WTC11 (cell line): ENCODE measurements around the gene GRAMD2B. TPM values are rescaled to one million over a fixed set of nuclear protein-coding genes. Genes with fewer than 3 reads are reported as not detected.
A peak's percentile ranks its signal among the peaks of the same experiment; 100 is the strongest.
"Not testable (repeated sequence)": the region's sequence is repeated elsewhere in the genome, so short reads cannot be mapped to it uniquely, and the experiment has no call there.

Experiments used
- ATAC-seq: fragments of 200-7000 bp; cut with Tn5 transposase; 2 replicates; pipeline ENCODE4 v1.10.0; 2021; ENCODE audit warnings: mild to moderate bottlenecking, moderate library complexity
- CTCF ChIA-PET: fragments of 300-600 bp; sonication (Branson Sonifier 250); formaldehyde crosslinking; loops from one replicate; lab custom pipeline; 2021; ENCODE audit warnings: antibody characterized with exemption; lab: Charles Lee
- POLR2A ChIA-PET: fragments of 350-600 bp; sonication (Branson Sonifier 250); formaldehyde crosslinking; loops from one replicate; lab custom pipeline; 2021; ENCODE audit warnings: antibody characterized with exemption; lab: Charles Lee
- DNase-seq: peaks from one replicate; pipeline ENCODE4 v3.0.0; 2021; ENCODE audit warnings: low spot score
- H3K27ac Mint-ChIP-seq: 2 replicates; pipeline ENCODE4 v1.8.0; 2021; ENCODE audit warnings: mixed read lengths
- H3K27me3 Mint-ChIP-seq: 2 replicates; pipeline ENCODE4 v1.8.0; 2021; ENCODE audit warnings: low read depth, mild to moderate bottlenecking, moderate library complexity, mixed read lengths
- H3K36me3 Mint-ChIP-seq: 2 replicates; pipeline ENCODE4 v1.8.0; 2021; ENCODE audit warnings: mixed read lengths
- H3K4me1 Mint-ChIP-seq: 2 replicates; pipeline ENCODE4 v1.8.0; 2022; ENCODE audit warnings: mixed read lengths
- H3K4me3 Mint-ChIP-seq: 2 replicates; pipeline ENCODE4 v1.8.0; 2021; ENCODE audit warnings: mild to moderate bottlenecking, moderate library complexity, mixed read lengths
- H3K9me3 Mint-ChIP-seq: 2 replicates; pipeline ENCODE4 v1.8.0; 2021; ENCODE audit warnings: mixed read lengths
- CREB1 ChIP-seq: sonication (generic); formaldehyde crosslinking; IDR thresholded peaks from 2 replicates; pipeline ENCODE4 v1.8.0; 2023; ENCODE audit warnings: mild to moderate bottlenecking, missing genetic modification reagents
- CREM ChIP-seq: sonication (generic); formaldehyde crosslinking; IDR thresholded peaks from 2 replicates; pipeline ENCODE4 v1.8.1; 2022; ENCODE audit warnings: mild to moderate bottlenecking, missing genetic modification reagents, moderate library complexity
- FOXK1 ChIP-seq: sonication (generic); formaldehyde crosslinking; IDR thresholded peaks from 2 replicates; pipeline ENCODE4 v1.8.0; 2022; ENCODE audit warnings: mild to moderate bottlenecking, moderate library complexity, missing genetic modification reagents
- NFE2L1 ChIP-seq: sonication (generic); formaldehyde crosslinking; IDR thresholded peaks from 2 replicates; pipeline ENCODE4 v1.8.1; 2023; ENCODE audit warnings: missing genetic modification reagents
- NFYB ChIP-seq: sonication (generic); formaldehyde crosslinking; conservative IDR thresholded peaks from 2 replicates; pipeline ENCODE4 v1.8.0; 2022; ENCODE audit warnings: low read depth, missing genetic modification reagents
- SMAD3 ChIP-seq: sonication (generic); formaldehyde crosslinking; IDR thresholded peaks from 2 replicates; pipeline ENCODE4 v1.8.0; 2022; ENCODE audit warnings: missing genetic modification reagents, mild to moderate bottlenecking, borderline replicate concordance
- SMAD4 ChIP-seq: sonication (generic); formaldehyde crosslinking; IDR thresholded peaks from 2 replicates; pipeline ENCODE4 v1.8.0; 2022; ENCODE audit warnings: mild to moderate bottlenecking, missing genetic modification reagents
- TEAD1 ChIP-seq: sonication (generic); formaldehyde crosslinking; IDR thresholded peaks from 2 replicates; pipeline ENCODE4 v1.8.0; 2022; ENCODE audit warnings: mild to moderate bottlenecking, missing genetic modification reagents
- ZNF121 ChIP-seq: sonication (generic); formaldehyde crosslinking; IDR thresholded peaks from 2 replicates; pipeline ENCODE4 v1.8.0; 2023; ENCODE audit warnings: missing genetic modification reagents
- ZNF423 ChIP-seq: fragments of 250-450 bp; sonication (Bioruptor Pico); IDR thresholded peaks from 2 replicates; pipeline ENCODE4 v2.1.2; 2022; ENCODE audit warnings: mild to moderate bottlenecking, moderate library complexity
- ZNF671 ChIP-seq: fragments of 250-450 bp; sonication (Bioruptor Pico); IDR thresholded peaks from 2 replicates; pipeline ENCODE4 v1.8.0; 2021; ENCODE audit warnings: mild to moderate bottlenecking
- total RNA-seq: library from RNA; stranded (reverse); gene quantifications from 3 replicates; pipeline ENCODE4 v1.2.3, GENCODE V29; 2021
- TF ChIP-seq, protein P1 (sequence below): fragments of 250-450 bp; sonication (Bioruptor Pico); IDR thresholded peaks from 2 replicates; pipeline ENCODE4 v1.8.0; 2021; ENCODE audit warnings: mild to moderate bottlenecking
- TF ChIP-seq, protein P2 (sequence below): sonication (generic); formaldehyde crosslinking; IDR thresholded peaks from 2 replicates; pipeline ENCODE4 v1.8.1; 2023; ENCODE audit warnings: mild to moderate bottlenecking, missing genetic modification reagents
- TF ChIP-seq, protein P3 (sequence below): fragments of 250-450 bp; sonication (Bioruptor Pico); IDR thresholded peaks from 2 replicates; pipeline ENCODE4 v2.1.2; 2022; ENCODE audit warnings: mild to moderate bottlenecking, moderate library complexity
- TF ChIP-seq, protein P4 (sequence below): sonication (generic); formaldehyde crosslinking; conservative IDR thresholded peaks from 2 replicates; pipeline ENCODE4 v1.8.1; 2022; ENCODE audit warnings: mild to moderate bottlenecking, missing genetic modification reagents
- TF ChIP-seq, protein P5 (sequence below): fragments of 250-450 bp; sonication (Bioruptor Pico); IDR thresholded peaks from 2 replicates; pipeline ENCODE4 v1.9.0; 2021; ENCODE audit warnings: mild to moderate bottlenecking
- TF ChIP-seq, protein P6 (sequence below): sonication (generic); formaldehyde crosslinking; IDR thresholded peaks from 2 replicates; pipeline ENCODE4 v1.8.0; 2022; ENCODE audit warnings: missing genetic modification reagents

GRAMD2B gene
- total RNA-seq, 1 experiment from 2014 or later: 11.6 TPM

DNA sequence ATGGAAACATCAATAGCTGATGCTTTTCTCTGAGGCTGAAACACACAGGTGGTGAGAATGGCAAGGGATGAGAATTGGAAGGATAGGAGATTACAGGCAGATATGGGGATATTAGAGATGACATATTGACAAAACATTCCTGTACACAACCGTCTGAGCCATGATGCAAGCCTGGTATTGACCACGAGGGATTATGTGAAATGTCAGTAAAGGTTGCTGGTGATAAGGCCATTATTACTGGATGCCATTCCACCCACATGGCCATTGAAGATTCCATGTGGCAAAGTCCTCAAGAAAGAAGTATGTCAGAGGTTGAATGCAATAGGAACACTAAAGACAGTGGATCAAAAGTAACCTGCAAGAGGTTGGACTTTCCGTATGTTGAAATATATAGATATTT is 15.7 kb downstream of the GRAMD2B start (continued):
- no peak for TF ChIP-seq ZNF671 (CRISPR knock-in tag)
- no peak for TF ChIP-seq ZNF423 (CRISPR knock-in tag)
- no peak for TF ChIP-seq NFE2L1 (CRISPR knock-in tag)
- TF ChIP-seq, protein P1, sequence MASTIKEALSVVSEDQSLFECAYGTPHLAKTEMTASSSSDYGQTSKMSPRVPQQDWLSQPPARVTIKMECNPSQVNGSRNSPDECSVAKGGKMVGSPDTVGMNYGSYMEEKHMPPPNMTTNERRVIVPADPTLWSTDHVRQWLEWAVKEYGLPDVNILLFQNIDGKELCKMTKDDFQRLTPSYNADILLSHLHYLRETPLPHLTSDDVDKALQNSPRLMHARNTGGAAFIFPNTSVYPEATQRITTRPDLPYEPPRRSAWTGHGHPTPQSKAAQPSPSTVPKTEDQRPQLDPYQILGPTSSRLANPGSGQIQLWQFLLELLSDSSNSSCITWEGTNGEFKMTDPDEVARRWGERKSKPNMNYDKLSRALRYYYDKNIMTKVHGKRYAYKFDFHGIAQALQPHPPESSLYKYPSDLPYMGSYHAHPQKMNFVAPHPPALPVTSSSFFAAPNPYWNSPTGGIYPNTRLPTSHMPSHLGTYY (CRISPR knock-in tag): no peak
- no peak for TF ChIP-seq SMAD3 (CRISPR knock-in tag)
- no peak for TF ChIP-seq ZNF121
- TF ChIP-seq, protein P2, sequence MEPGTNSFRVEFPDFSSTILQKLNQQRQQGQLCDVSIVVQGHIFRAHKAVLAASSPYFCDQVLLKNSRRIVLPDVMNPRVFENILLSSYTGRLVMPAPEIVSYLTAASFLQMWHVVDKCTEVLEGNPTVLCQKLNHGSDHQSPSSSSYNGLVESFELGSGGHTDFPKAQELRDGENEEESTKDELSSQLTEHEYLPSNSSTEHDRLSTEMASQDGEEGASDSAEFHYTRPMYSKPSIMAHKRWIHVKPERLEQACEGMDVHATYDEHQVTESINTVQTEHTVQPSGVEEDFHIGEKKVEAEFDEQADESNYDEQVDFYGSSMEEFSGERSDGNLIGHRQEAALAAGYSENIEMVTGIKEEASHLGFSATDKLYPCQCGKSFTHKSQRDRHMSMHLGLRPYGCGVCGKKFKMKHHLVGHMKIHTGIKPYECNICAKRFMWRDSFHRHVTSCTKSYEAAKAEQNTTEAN: no peak
- TF ChIP-seq, protein P3, sequence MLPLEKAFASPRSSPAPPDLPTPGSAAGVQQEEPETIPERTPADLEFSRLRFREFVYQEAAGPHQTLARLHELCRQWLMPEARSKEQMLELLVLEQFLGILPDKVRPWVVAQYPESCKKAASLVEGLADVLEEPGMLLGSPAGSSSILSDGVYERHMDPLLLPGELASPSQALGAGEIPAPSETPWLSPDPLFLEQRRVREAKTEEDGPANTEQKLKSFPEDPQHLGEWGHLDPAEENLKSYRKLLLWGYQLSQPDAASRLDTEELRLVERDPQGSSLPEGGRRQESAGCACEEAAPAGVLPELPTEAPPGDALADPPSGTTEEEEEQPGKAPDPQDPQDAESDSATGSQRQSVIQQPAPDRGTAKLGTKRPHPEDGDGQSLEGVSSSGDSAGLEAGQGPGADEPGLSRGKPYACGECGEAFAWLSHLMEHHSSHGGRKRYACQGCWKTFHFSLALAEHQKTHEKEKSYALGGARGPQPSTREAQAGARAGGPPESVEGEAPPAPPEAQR (CRISPR knock-in tag): no peak
- TF ChIP-seq TEAD1: no peak
- no peak for TF ChIP-seq FOXK1 (CRISPR knock-in tag)
- no peak for TF ChIP-seq SMAD4 (CRISPR knock-in tag)

DNA sequence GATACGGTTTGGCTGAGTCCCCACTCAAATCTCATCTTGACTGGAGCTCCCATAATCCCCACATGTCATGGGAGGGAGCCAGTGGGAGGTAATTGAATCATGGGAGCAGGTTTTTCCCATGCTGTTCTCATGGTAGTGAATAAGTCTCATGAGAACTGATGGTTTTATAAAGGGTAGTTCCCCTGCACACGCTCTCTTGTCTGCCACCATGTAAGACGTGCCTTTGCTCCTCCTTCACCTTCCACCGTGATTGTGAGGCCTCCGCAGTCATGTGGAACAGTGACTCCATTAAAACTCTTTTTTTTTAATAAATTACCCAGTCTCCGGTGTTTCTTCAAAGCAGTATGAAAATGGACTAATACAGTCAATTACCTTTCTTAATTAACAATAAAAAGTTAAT is 16.5 kb downstream of the GRAMD2B start:
- H3K27me3 Mint-ChIP-seq, H3K4me3 Mint-ChIP-seq, ATAC-seq, H3K27ac Mint-ChIP-seq, H3K4me1 Mint-ChIP-seq, POLR2A ChIA-PET, H3K9me3 Mint-ChIP-seq, DNase-seq: not testable (repeated sequence)
- peaks cover 28% of the 10 kb centered on the region for H3K36me3 Mint-ChIP-seq
- CTCF ChIA-PET: interaction anchor here (0.7 kb wide), 1 partner anchor 16 kb away, joined by 8 read pairs; no protein-coding TSS in a partner anchor

DNA sequence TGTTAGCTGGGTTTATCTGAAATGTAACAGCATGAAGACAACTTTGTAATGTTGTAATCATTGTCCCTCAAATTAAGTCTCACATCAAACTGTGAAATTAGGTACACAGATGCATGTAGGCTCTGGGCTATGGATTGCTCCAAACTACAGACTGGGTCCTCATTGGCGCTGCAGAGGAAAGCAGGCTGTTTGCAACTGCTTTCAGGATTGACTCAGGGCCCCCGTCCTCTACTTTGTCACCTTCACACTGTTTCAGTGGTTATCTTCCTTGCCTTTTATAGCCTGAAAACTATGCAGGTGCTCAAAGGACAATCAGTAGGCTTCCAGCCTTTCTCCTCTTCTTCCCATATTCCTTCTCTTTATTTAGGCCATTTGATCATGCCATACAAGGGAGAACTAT is 18.0 kb downstream of the GRAMD2B start:
- DNase-seq: no peak
- Mint-ChIP-seq H3K4me1 (peaks cover 11% of the 10 kb centered on the region), H3K9me3 (peaks cover 13% of the 10 kb centered on the region; the same call in 1 of the 2 replicates), H3K4me3 (no peak overlapping the region), H3K27me3 (no peaks in the 10 kb centered on the region), H3K27ac (no peak overlapping the region; the same call in 1 of the 2 replicates), H3K36me3 (peaks cover 34% of the 10 kb centered on the region)
- ATAC-seq: peak; percentile 30; the same call in 1 of the 2 replicates
- ChIA-PET POLR2A (no interaction called here), CTCF (interaction anchor here (1.3 kb wide), 1 partner anchor 59 kb away, joined by 3 read pairs; no protein-coding TSS in a partner anchor)
- TF ChIP-seq, protein P1 (CRISPR knock-in tag): no peak
- TF ChIP-seq NFE2L1 (CRISPR knock-in tag) (no peak), CREM (no peak), NFYB (CRISPR knock-in tag) (no peak), CREB1 (CRISPR knock-in tag) (no peak), FOXK1 (CRISPR knock-in tag) (no peak)
- TF ChIP-seq, protein P2: no peak
- TF ChIP-seq, protein P4, sequence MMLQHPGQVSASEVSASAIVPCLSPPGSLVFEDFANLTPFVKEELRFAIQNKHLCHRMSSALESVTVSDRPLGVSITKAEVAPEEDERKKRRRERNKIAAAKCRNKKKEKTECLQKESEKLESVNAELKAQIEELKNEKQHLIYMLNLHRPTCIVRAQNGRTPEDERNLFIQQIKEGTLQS (CRISPR knock-in tag): no peak
- TF ChIP-seq, protein P5, sequence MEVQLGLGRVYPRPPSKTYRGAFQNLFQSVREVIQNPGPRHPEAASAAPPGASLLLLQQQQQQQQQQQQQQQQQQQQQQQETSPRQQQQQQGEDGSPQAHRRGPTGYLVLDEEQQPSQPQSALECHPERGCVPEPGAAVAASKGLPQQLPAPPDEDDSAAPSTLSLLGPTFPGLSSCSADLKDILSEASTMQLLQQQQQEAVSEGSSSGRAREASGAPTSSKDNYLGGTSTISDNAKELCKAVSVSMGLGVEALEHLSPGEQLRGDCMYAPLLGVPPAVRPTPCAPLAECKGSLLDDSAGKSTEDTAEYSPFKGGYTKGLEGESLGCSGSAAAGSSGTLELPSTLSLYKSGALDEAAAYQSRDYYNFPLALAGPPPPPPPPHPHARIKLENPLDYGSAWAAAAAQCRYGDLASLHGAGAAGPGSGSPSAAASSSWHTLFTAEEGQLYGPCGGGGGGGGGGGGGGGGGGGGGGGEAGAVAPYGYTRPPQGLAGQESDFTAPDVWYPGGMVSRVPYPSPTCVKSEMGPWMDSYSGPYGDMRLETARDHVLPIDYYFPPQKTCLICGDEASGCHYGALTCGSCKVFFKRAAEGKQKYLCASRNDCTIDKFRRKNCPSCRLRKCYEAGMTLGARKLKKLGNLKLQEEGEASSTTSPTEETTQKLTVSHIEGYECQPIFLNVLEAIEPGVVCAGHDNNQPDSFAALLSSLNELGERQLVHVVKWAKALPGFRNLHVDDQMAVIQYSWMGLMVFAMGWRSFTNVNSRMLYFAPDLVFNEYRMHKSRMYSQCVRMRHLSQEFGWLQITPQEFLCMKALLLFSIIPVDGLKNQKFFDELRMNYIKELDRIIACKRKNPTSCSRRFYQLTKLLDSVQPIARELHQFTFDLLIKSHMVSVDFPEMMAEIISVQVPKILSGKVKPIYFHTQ (CRISPR knock-in tag): no peak
- TF ChIP-seq, protein P6, sequence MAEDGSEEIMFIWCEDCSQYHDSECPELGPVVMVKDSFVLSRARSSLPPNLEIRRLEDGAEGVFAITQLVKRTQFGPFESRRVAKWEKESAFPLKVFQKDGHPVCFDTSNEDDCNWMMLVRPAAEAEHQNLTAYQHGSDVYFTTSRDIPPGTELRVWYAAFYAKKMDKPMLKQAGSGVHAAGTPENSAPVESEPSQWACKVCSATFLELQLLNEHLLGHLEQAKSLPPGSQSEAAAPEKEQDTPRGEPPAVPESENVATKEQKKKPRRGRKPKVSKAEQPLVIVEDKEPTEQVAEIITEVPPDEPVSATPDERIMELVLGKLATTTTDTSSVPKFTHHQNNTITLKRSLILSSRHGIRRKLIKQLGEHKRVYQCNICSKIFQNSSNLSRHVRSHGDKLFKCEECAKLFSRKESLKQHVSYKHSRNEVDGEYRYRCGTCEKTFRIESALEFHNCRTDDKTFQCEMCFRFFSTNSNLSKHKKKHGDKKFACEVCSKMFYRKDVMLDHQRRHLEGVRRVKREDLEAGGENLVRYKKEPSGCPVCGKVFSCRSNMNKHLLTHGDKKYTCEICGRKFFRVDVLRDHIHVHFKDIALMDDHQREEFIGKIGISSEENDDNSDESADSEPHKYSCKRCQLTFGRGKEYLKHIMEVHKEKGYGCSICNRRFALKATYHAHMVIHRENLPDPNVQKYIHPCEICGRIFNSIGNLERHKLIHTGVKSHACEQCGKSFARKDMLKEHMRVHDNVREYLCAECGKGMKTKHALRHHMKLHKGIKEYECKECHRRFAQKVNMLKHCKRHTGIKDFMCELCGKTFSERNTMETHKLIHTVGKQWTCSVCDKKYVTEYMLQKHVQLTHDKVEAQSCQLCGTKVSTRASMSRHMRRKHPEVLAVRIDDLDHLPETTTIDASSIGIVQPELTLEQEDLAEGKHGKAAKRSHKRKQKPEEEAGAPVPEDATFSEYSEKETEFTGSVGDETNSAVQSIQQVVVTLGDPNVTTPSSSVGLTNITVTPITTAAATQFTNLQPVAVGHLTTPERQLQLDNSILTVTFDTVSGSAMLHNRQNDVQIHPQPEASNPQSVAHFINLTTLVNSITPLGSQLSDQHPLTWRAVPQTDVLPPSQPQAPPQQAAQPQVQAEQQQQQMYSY (CRISPR knock-in tag): no peak
